DND-41 (cell line): Measurements from ENCODE around the gene MS4A12.

Source experiments
- ATAC-seq: fragments of 200-7000 bp; cut with Tn5 transposase; 3 replicates; pipeline ENCODE4 v1.9.1; 2021; ENCODE audit warnings: low read depth; ENCODE audit not compliant: insufficient read depth
- DNase-seq: peaks from one replicate; pipeline ENCODE4 v3.0.0-alpha.2; 2020
- H2AFZ ChIP-seq: 2 replicates; pipeline ENCODE4 v1.6.0; 2012; ENCODE audit warnings: low read depth, low read length
- H3K27ac ChIP-seq: 2 replicates; pipeline ENCODE4 v1.5.1; 2012; ENCODE audit warnings: low read length, inconsistent platforms
- H3K27me3 ChIP-seq: fragments of 200-600 bp; sonication (generic); 2 replicates; pipeline ENCODE4 v1.6.0; 2012; ENCODE audit warnings: low read length, mild to moderate bottlenecking, inconsistent platforms; ENCODE audit not compliant: insufficient read depth, poor library complexity
- H3K36me3 ChIP-seq: 2 replicates; pipeline ENCODE4 v1.5.1; 2012; ENCODE audit warnings: low read length, inconsistent platforms; ENCODE audit not compliant: insufficient read depth
- H3K4me1 ChIP-seq: 2 replicates; pipeline ENCODE4 v1.5.1; 2012; ENCODE audit warnings: mild to moderate bottlenecking, low read length; ENCODE audit not compliant: insufficient read depth
- H3K4me2 ChIP-seq: 2 replicates; pipeline ENCODE4 v1.6.0; 2012; ENCODE audit warnings: mild to moderate bottlenecking, moderate library complexity, low read length, inconsistent platforms; ENCODE audit not compliant: insufficient read depth
- H3K4me3 ChIP-seq, 2 experiments: fragments of 200-600 bp in 1 of 2; shearing (Covaris generic) in 1 of 2; 2 replicates each; pipeline ENCODE4 v1.5.1; 2012 to 2016; ENCODE audit warnings: inconsistent platforms in 2 of 2, low read length in 2 of 2, mild to moderate bottlenecking in 2 of 2, low read depth in 1 of 2, moderate library complexity in 1 of 2
- H3K79me2 ChIP-seq: 2 replicates; pipeline ENCODE4 v1.6.0; 2012; ENCODE audit warnings: low read length, inconsistent platforms; ENCODE audit not compliant: insufficient read depth
- H3K9ac ChIP-seq: 2 replicates; pipeline ENCODE4 v1.6.0; 2012; ENCODE audit warnings: low read depth, mild to moderate bottlenecking, inconsistent platforms, low read length, moderate library complexity
- H3K9me3 ChIP-seq: 2 replicates; pipeline ENCODE4 v1.5.1; 2012; ENCODE audit warnings: low read length, moderate library complexity, mild to moderate bottlenecking, inconsistent platforms; ENCODE audit not compliant: insufficient read depth, severe bottlenecking
- H4K20me1 ChIP-seq: 2 replicates; pipeline ENCODE4 v1.6.0; 2012; ENCODE audit warnings: low read length; ENCODE audit not compliant: insufficient read depth
- EZH2 ChIP-seq: IDR thresholded peaks from 3 replicates; pipeline ENCODE4 v1.6.1; 2012; ENCODE audit warnings: borderline replicate concordance, low read depth, mild to moderate bottlenecking, moderate library complexity, low read length, inconsistent platforms; ENCODE audit not compliant: severe bottlenecking
- TF ChIP-seq, protein P1 (sequence below): IDR thresholded peaks from 2 replicates; pipeline ENCODE4 v1.5.1; 2012; ENCODE audit warnings: borderline replicate concordance, low read length, moderate library complexity, mild to moderate bottlenecking; ENCODE audit not compliant: poor library complexity, severe bottlenecking; ENCODE audit errors: extremely low read depth

Gene MS4A12

DNA sequence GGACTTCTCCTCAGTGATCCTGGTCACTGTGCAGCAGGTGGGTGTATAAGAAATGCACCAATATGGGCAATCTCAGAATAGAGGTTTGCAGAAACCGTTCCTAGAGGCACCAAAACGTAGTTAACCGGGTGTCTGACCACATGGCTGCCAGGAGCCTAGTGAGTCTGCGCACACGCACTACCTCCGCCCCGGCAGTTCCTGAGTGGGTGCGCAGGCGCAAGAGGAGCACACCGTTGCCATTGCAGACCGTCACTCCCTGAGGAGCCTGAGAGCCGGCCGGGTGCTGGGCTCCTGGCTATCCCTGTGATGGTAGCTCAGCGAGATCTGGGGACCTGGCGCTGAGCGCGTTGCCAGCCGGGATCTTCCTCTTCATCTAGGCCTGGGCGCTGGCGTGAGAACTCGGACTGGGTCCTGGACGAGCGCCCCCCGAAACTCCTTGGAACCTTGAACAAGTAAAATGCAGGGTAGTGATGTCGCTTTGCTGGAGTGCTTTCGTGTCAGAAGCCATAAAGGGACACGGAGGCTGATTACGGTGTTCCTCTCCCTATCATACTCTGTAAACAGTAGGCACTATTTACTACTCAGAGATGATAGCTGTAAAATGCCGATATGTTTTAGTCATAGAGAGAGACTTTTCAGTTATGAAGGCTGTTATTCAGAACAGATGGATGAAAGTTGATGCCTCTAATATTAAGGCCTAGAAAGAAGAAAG is 22.7 kb downstream of the MS4A12 start, which contains the start of gene MS4A13:
TSS of gene MS4A13 (plus strand) at position 249 of the 712 bp plus-strand sequence. CDS start 2,692 bp downstream, outside the sequence.
- Histone ChIP-seq H3K79me2 (no peaks in the 10 kb centered on the region), H2AFZ (no peak within 1 kb of the TSS), H4K20me1 (no peaks in the 10 kb centered on the region), H3K4me1 (no peaks in the 10 kb centered on the region), H3K9me3 (no peaks in the 10 kb centered on the region), H3K4me2 (no peak within 1 kb of the TSS), H3K27ac (no peak within 1 kb of the TSS), H3K4me3 (no peak within 1 kb of the TSS), H3K27me3 (no peaks in the 10 kb centered on the region), H3K9ac (no peak within 1 kb of the TSS), H3K36me3 (no peaks in the 10 kb centered on the region)
- ATAC-seq (no peak), DNase-seq (no peak)
- TF ChIP-seq, protein P1, sequence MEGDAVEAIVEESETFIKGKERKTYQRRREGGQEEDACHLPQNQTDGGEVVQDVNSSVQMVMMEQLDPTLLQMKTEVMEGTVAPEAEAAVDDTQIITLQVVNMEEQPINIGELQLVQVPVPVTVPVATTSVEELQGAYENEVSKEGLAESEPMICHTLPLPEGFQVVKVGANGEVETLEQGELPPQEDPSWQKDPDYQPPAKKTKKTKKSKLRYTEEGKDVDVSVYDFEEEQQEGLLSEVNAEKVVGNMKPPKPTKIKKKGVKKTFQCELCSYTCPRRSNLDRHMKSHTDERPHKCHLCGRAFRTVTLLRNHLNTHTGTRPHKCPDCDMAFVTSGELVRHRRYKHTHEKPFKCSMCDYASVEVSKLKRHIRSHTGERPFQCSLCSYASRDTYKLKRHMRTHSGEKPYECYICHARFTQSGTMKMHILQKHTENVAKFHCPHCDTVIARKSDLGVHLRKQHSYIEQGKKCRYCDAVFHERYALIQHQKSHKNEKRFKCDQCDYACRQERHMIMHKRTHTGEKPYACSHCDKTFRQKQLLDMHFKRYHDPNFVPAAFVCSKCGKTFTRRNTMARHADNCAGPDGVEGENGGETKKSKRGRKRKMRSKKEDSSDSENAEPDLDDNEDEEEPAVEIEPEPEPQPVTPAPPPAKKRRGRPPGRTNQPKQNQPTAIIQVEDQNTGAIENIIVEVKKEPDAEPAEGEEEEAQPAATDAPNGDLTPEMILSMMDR: no peak
- no peak for TF ChIP-seq EZH2

DNA sequence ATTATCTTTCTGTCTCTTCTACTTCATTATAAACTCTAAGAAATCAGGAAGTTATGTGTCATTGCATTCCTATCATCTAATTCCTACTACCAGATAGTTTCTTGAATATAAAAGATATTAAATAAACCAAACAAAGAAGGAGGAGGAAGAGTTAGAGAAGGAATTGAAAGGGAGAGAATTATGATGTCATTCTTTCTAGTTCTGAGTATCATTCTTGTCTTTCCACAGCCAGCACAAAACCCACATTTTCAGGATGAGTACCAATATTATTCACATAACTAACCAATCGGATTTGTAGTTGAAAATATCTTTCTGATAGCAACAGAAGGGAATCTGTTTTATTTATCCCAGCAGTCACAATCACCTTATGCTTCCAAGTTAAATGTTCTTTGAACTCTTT is 35.9 kb downstream of the MS4A12 start:
- H3K27ac ChIP-seq: no peak overlapping the region
- DNase-seq: no peak
- H2AFZ ChIP-seq: no peak overlapping the region
- no peaks in the 10 kb centered on the region for H3K79me2 ChIP-seq
- H3K27me3 ChIP-seq: no peaks in the 10 kb centered on the region
- ATAC-seq: no peak
- TF ChIP-seq EZH2: no peak
- TF ChIP-seq, protein P1: no peak
- H3K4me1 ChIP-seq: no peaks in the 10 kb centered on the region
- no peak overlapping the region for H3K4me2 ChIP-seq
- H3K9me3 ChIP-seq: no peaks in the 10 kb centered on the region
- no peaks in the 10 kb centered on the region for H4K20me1 ChIP-seq
- no peak overlapping the region for H3K4me3 ChIP-seq
- H3K9ac ChIP-seq: no peak overlapping the region
- H3K36me3 ChIP-seq: no peaks in the 10 kb centered on the region

DNA sequence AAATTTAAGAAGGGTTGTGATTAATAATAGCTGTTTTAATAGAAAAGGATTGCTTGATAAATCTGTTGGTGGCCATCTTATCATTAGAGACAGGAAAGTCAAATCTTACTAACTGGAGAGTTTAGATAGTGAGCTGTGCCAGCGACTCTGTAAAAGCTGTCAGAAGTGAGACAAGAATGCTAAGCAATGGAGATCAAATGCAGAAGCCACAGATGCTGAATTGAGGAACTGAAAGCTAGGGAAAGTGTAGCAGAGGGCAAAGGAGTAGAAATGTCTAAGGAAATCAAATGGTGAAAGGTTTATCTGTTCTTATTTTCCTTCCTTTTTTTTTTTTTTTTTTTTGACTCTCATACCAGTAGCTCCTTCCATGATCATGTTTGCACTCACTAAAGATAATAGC is 36.4 kb downstream of the MS4A12 start:
- Histone ChIP-seq H3K79me2 (no peaks in the 10 kb centered on the region), H3K4me2 (no peak overlapping the region), H4K20me1 (no peaks in the 10 kb centered on the region), H3K9me3 (no peaks in the 10 kb centered on the region), H3K27ac (no peak overlapping the region), H3K4me3 (no peak overlapping the region), H3K4me1 (no peaks in the 10 kb centered on the region), H3K36me3 (no peaks in the 10 kb centered on the region), H3K27me3 (no peaks in the 10 kb centered on the region), H2AFZ (no peak overlapping the region), H3K9ac (no peak overlapping the region)
- TF ChIP-seq EZH2: no peak
- TF ChIP-seq, protein P1: no peak
- DNase-seq: no peak
- ATAC-seq: no peak
